Fibroblast of mammary gland (primary cell): ENCODE results near the gene MCF2L.

ENCODE experiments used
- DNase-seq: peaks from one replicate; pipeline ENCODE4 v3.0.0-alpha.2; 2010; ENCODE audit warnings: low read depth
- H3K4me3 ChIP-seq: 2 replicates; pipeline ENCODE4 v1.5.1; 2011; ENCODE audit warnings: low read depth, mild to moderate bottlenecking, low read length, moderate library complexity; ENCODE audit not compliant: control insufficient read depth
- TF ChIP-seq, protein P1 (sequence below): conservative IDR thresholded peaks from 2 replicates; pipeline ENCODE4 v1.5.1; 2011; ENCODE audit warnings: low read depth, low read length, inconsistent platforms; ENCODE audit not compliant: control insufficient read depth, insufficient read depth

The MCF2L gene

DNA sequence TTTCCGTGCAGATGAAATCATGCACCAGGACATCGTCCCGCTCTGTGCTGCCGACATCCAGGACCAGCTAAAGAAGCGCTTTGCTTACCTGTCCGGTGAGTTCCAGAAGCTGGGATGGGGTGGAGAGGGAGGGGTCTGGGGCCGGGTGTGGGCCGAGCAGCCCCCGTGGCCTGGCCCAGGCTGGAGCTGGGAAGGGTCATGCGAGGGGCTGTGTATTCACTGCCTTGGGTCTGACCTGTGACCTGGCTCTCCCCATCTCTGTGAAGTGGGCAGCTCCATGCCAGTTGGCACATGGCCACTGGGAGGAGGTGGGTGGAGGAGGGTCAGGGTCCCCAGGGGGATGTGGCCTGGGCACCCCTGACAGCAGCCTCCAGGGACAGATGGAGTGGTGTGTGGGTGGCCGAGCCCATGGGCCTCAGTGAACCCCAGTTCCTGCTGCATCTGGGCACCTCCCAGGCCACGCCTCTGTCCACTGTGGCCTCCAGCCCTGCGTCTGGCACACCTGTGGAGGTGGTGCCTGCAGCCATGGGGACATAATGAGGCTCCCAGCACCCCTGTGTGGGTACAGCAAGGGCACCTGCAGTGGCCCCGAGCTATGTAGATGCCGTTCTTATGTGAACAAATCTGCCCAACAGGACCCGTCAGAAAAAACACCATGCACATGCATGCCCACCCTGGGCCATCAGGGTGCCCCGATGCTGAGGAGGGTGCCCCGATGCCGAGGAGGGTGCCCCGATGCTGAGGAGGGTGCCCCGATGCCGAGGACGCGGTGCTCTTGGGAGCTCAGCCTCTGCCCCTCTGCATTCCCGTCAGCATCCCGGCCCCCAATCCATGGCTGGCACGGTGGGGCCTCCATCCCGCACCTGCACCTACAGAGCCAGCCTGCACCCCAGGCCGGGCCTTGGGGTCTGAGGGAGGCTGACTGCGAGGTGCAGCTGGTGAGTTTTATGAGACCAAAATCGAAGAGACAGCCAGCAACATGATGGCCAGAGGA, 46.0 kb downstream of the MCF2L start:
- DNase-seq = no peak
- H3K4me3 ChIP-seq = no peak overlapping the region
- TF ChIP-seq, protein P1, sequence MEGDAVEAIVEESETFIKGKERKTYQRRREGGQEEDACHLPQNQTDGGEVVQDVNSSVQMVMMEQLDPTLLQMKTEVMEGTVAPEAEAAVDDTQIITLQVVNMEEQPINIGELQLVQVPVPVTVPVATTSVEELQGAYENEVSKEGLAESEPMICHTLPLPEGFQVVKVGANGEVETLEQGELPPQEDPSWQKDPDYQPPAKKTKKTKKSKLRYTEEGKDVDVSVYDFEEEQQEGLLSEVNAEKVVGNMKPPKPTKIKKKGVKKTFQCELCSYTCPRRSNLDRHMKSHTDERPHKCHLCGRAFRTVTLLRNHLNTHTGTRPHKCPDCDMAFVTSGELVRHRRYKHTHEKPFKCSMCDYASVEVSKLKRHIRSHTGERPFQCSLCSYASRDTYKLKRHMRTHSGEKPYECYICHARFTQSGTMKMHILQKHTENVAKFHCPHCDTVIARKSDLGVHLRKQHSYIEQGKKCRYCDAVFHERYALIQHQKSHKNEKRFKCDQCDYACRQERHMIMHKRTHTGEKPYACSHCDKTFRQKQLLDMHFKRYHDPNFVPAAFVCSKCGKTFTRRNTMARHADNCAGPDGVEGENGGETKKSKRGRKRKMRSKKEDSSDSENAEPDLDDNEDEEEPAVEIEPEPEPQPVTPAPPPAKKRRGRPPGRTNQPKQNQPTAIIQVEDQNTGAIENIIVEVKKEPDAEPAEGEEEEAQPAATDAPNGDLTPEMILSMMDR = no peak

DNA sequence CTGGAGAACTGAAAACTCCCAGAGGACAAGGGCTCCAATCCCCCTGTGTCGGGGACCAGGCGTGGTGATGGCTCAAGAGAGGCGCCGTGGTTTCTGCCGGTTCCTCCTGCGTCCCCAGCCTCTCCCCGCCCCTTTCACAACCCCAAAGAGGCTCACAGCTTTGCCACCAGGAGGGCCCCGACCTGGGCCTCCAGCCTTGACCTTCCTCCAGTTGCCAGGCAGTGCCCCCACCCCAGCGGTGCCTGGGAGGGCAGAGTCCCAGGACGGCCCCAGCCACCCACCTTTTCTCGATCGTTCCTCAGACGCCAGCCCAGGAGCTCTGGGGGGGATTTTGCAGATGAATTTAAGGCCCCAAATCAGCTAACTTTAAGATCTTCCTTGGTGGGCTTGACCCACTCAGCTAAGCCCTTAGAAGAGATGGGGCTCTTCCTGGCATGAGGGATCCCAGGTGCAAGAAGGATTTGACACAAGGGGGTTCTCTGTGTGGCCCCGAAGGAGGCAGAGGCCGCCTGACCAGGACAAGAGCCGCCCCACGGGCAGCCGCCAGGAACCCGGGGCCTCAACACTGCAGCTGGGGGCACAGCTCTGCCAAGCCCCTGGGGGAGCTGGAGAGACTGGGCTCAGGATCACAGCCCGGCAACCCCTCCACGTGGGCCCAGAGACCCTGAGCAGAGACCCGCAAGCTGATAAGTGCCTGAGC, 47.0 kb downstream of the MCF2L start:
- TF ChIP-seq, protein P1 = no peak
- H3K4me3 ChIP-seq = no peak overlapping the region
- DNase-seq = no peak

DNA sequence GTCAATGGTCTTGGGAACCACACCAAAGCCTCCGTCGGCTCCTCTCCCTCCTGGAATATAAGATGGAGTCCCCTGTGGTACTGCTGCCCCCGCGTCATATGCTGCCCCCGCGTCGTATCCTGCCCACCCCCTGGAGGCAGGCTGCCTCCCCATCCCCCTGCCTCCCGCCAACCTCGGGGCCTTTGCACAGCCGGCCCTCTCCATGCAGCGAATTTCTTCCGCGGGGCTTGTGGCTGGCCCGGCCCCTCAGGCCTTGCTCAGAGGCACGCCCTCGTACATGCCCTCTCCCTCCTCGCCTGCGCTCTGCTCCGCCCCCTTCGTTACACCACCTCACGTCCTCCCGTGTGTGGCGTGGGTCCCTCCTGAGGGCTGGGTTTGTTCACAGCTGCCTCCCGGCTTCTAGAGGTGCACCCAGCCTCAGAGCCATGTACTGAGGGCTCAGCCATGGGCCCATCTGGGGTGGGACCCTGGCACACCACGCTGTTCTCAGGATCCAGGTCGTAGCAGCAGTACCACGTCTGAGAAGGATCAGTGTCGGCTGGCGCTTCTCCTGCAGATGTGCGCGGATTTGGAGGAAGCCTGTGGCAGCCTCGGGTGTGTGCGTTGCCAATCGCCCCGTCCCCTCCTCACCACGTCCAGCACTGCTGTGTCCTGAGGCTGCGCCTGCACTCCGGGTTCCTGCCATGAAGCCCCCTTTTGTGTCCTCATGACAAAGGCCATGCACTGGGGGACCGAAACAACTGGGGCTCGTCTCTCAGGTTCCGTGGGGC, 47.7 kb downstream of the MCF2L start:
- no peak for DNase-seq
- H3K4me3 ChIP-seq = no peak overlapping the region
- TF ChIP-seq, protein P1 = no peak

DNA sequence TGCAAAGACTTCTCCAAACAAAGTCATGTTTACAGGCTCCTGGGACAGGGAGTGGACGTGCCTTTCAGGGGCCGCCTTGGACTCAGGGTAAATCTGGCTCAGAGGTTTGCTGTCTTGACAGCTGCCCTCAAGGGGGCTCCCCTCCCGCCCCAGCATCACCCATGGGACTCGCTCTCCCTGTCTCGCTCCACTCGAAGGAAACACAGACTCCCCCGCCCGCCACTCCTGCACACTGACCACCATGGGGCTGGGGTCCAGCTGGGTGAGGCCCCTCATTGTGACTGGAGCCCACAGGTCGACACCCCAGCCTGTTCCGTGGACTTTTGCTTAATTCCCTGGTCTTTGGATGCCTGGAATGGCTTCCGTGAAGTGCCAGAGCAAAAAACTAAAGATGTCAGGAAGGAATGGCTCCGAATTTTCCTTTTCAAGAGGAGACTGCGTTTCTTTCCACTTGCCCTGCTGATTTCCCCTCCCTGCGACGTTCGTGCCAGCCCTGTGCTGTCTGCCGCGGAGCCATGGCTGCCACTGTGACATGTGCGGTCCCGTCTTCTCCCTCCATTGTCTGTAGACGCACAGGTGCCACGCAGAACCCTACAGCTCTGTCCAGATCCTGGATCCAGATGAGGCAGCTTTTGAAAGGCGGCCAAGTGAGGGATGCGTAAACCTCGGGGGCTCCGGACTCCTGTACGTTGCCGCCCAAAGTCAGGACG, 48.6 kb downstream of the MCF2L start:
- TF ChIP-seq, protein P1 = no peak
- DNase-seq = no peak
- no peak overlapping the region for H3K4me3 ChIP-seq

DNA sequence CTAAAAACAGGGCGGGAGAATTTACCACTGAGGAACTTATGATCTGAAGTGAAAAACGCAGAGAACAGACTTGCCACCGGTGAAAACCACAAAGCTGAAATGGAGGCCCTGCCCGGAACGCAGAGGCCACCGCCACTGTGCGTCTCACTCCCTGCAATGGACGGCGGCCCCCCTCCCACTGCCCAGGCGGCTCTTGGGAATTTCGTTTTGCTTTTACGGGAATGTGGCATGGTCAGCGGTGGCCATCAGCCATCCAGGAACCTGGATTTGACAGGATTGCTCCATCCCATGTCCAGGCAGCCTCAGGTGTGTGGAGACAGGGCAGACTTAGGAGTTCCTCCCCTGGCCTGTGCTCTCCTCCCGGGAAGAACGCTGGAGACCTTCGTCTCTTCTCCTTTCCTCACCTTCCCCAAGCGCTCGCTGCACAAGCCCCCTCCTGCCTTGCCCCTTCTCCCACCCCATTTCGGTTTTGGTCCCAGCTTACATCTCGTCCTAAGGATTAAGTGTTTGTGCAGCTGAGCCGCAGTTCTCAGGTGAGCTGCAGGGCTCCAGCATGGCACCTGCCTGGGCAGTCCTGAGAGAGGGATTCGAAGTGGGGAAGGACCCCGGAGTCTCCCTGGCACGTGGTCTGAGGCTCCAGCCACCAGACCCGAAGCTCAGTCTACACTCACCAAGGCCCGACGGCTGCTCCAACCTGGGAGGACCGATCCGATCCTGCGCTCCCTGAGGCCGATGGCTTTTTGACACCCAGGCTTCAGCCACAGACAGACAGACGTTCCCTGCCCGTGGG, 49.9 kb downstream of the MCF2L start:
- TF ChIP-seq, protein P1 = no peak
- H3K4me3 ChIP-seq = no peak overlapping the region
- DNase-seq = no peak
